PC-9 (cell line): Measurements from ENCODE around the gene NAV3. TPM values are rescaled to one million over a fixed set of nuclear protein-coding genes. Genes with fewer than 3 reads are reported as not detected.

ENCODE experiments used
- BruUV-seq: library from RNA; stranded (reverse); fragments of 400-500 nt; replicated peaks from 2 replicates; lab custom pipeline; 2021; lab: Mats Ljungman, UMichigan
- CTCF ChIA-PET: fragments of 300-600 bp; sonication (Branson Sonifier 250); formaldehyde crosslinking; loops from one replicate; lab custom pipeline; 2022; ENCODE audit warnings: antibody characterized with exemption; lab: Charles Lee
- POLR2A ChIA-PET: fragments of 300-600 bp; sonication (Branson Sonifier 250); formaldehyde crosslinking; loops from one replicate; lab custom pipeline; 2022; ENCODE audit warnings: antibody characterized with exemption; ENCODE audit not compliant: unreplicated experiment; lab: Charles Lee
- DNase-seq, 2 experiments: peaks; one replicate each; pipeline versions ENCODE4 v3.0.0 to v3.0.0-alpha.2; 2015 to 2022; ENCODE audit warnings: mixed read lengths in 1 of 2
- H2AFZ ChIP-seq: fragments of 200-600 bp; sonication (generic); 2 replicates; pipeline ENCODE4 v1.8.1; 2017; ENCODE audit warnings: antibody characterized with exemption
- H3F3A ChIP-seq: fragments of 200-600 bp; sonication (generic); 2 replicates; pipeline ENCODE4 v1.8.1; 2017; ENCODE audit warnings: antibody characterized with exemption, mild to moderate bottlenecking, low read depth; ENCODE audit not compliant: insufficient read depth
- H3K27ac ChIP-seq: fragments of 200-600 bp; sonication (generic); 2 replicates; pipeline ENCODE4 v1.6.1; 2016; ENCODE audit warnings: mixed run types
- H3K27me3 ChIP-seq: fragments of 200-600 bp; sonication (generic); 2 replicates; pipeline ENCODE4 v1.6.1; 2016; ENCODE audit warnings: low read depth, mixed run types; ENCODE audit not compliant: insufficient read depth
- H3K36me3 ChIP-seq: fragments of 200-600 bp; sonication (generic); 2 replicates; pipeline ENCODE4 v1.6.1; 2016; ENCODE audit warnings: low read depth, mixed run types
- H3K4me1 ChIP-seq: fragments of 200-600 bp; sonication (generic); replicated peaks from 2 replicates; pipeline ENCODE4 v1.6.1; 2016; ENCODE audit warnings: mixed run types; ENCODE audit not compliant: insufficient read depth
- H3K4me2 ChIP-seq: fragments of 200-600 bp; sonication (generic); 2 replicates; pipeline ENCODE4 v1.6.1; 2017; ENCODE audit warnings: mixed run types
- H3K4me3 ChIP-seq: fragments of 200-600 bp; sonication (generic); 2 replicates; pipeline ENCODE4 v1.6.1; 2016; ENCODE audit warnings: mixed run types
- H3K79me2 ChIP-seq: fragments of 200-600 bp; sonication (generic); 2 replicates; pipeline ENCODE4 v1.6.1; 2017; ENCODE audit warnings: low read depth, mixed run types
- H3K9me2 ChIP-seq: fragments of 200-600 bp; sonication (generic); 2 replicates; pipeline ENCODE4 v1.8.1; 2017; ENCODE audit warnings: mild to moderate bottlenecking; ENCODE audit not compliant: insufficient read depth
- H3K9me3 ChIP-seq: fragments of 200-600 bp; sonication (generic); 2 replicates; pipeline ENCODE4 v1.8.1; 2016; ENCODE audit warnings: low read depth; ENCODE audit not compliant: insufficient read depth
- H4K20me1 ChIP-seq: fragments of 200-600 bp; sonication (generic); 2 replicates; pipeline ENCODE4 v1.8.1; 2017; ENCODE audit not compliant: insufficient read depth
- CTCF ChIP-seq: fragments of 200-600 bp; sonication (generic); conservative IDR thresholded peaks from 2 replicates; pipeline ENCODE4 v1.6.1; 2017; ENCODE audit warnings: mixed run types, antibody characterized with exemption, mild to moderate bottlenecking, moderate library complexity
- EZH2 ChIP-seq: fragments of 200-600 bp; sonication (generic); IDR thresholded peaks from 2 replicates; pipeline ENCODE4 v1.8.0; 2017; ENCODE audit warnings: antibody characterized with exemption, low read depth
- intact Hi-C: fragments of 100-400 bp; cut with micrococcal nuclease; formaldehyde crosslinking; loops from one replicate; pipeline ENCODE4 v1.10.0; 2022; ENCODE audit not compliant: unreplicated experiment
- total RNA-seq: library from RNA; stranded (reverse); gene quantifications from 2 replicates; pipeline ENCODE4 v1.2.3, GENCODE V29; 2021

The NAV3 gene
- total RNA-seq, 1 experiment from 2014 or later: 13.6 TPM

GRCh38 chr12:77842430-77842829, 11.7 kb downstream of the NAV3 start:
- Histone ChIP-seq H3K9me3 (0 out of 2 replicates have a peak, but pooled peaks cover 3% of the 10 kb centered on the region), H3F3A (peaks cover 10% of the 10 kb centered on the region; the same call in 1 of the 2 replicates), H3K4me3 (no peak overlapping the region), H3K4me1 (peaks cover 34% of the 10 kb centered on the region), H3K9me2 (no peaks in the 10 kb centered on the region), H3K79me2 (no peaks in the 10 kb centered on the region), H3K36me3 (no peaks in the 10 kb centered on the region), H4K20me1 (no peaks in the 10 kb centered on the region), H3K27me3 (no peaks in the 10 kb centered on the region), H3K27ac (no peak overlapping the region), H3K4me2 (peak overlapping the region; percentile 18), H2AFZ (no peak overlapping the region)
- peak in 1 of 2 experiments; percentile 14 for DNase-seq
- intact Hi-C loops: no loop called here
- BruUV-seq: no TSS peak
- CTCF ChIA-PET: interaction anchor here (0.6 kb wide), 1 partner anchor 317 kb away, joined by 11 read pairs; no protein-coding TSS in a partner anchor
- POLR2A ChIA-PET: no interaction called here
- TF ChIP-seq CTCF: no peak
- TF ChIP-seq EZH2: no peak

- H3K4me3 ChIP-seq: no peak overlapping the region
- intact Hi-C loops: no loop called here
- no peak for TF ChIP-seq EZH2
- no peak for TF ChIP-seq CTCF
- BruUV-seq: no TSS peak
- CTCF ChIA-PET: no interaction called here
- no peak overlapping the region for H3K27ac ChIP-seq
- H3K36me3 ChIP-seq: no peaks in the 10 kb centered on the region
- DNase-seq: no peak
- H3K79me2 ChIP-seq: no peaks in the 10 kb centered on the region
- H3K9me2 ChIP-seq: peaks cover 6% of the 10 kb centered on the region; the same call in 1 of the 2 replicates
- H3F3A ChIP-seq: peaks cover 15% of the 10 kb centered on the region; the same call in 1 of the 2 replicates
- H3K4me1 ChIP-seq: peaks cover 49% of the 10 kb centered on the region
- H4K20me1 ChIP-seq: no peaks in the 10 kb centered on the region
- H2AFZ ChIP-seq: no peak overlapping the region
- H3K4me2 ChIP-seq: no peak overlapping the region
- POLR2A ChIA-PET: no interaction called here
- H3K27me3 ChIP-seq: no peaks in the 10 kb centered on the region
- 0 out of 2 replicates have a peak, but pooled peaks cover 3% of the 10 kb centered on the region for H3K9me3 ChIP-seq
Measured at GRCh38 chr12:77845831-77846230, 15.1 kb downstream of the NAV3 start.

GRCh38 chr12:77847060-77847541, 16.4 kb downstream of the NAV3 start:
- Histone ChIP-seq H2AFZ (no peak overlapping the region), H3K9me2 (peaks cover 6% of the 10 kb centered on the region; the same call in 1 of the 2 replicates), H3K36me3 (no peaks in the 10 kb centered on the region), H3K9me3 (0 out of 2 replicates have a peak, but pooled peaks cover 3% of the 10 kb centered on the region), H3F3A (peaks cover 15% of the 10 kb centered on the region; the same call in 1 of the 2 replicates), H4K20me1 (no peaks in the 10 kb centered on the region), H3K4me1 (peaks cover 44% of the 10 kb centered on the region), H3K79me2 (no peaks in the 10 kb centered on the region), H3K27me3 (no peaks in the 10 kb centered on the region), H3K4me2 (peak overlapping the region; percentile 43), H3K4me3 (no peak overlapping the region), H3K27ac (peak overlapping the region; percentile 37)
- TF ChIP-seq EZH2: no peak
- no peak for TF ChIP-seq CTCF
- CTCF ChIA-PET: no interaction called here
- intact Hi-C loops: no loop called here
- BruUV-seq: no TSS peak
- no peak for DNase-seq
- POLR2A ChIA-PET: interaction anchor here (0.5 kb wide), 1 partner anchor 827 kb away, joined by 4 read pairs; no protein-coding TSS in a partner anchor
